ENCODE results near the gene HTT. TPM values are rescaled to one million over a fixed set of nuclear protein-coding genes. Genes with fewer than 3 reads are reported as not detected.
"Not testable (repeated sequence)": the region's sequence is repeated elsewhere in the genome, so short reads cannot be mapped to it uniquely, and the experiment has no call there.

The HTT gene
- total RNA-seq, 1 experiment from 2014 or later: 37.4 TPM

GRCh38 chr4:3094701-3095100 is 20.2 kb downstream of the HTT start:
- H3K9me2 ChIP-seq (ENCODE audit: insufficient read depth); H3K9me3 ChIP-seq (ENCODE audit: control insufficient read depth in 1 of 2, insufficient read depth in 1 of 2, low read depth in 1 of 2, low read length in 2 of 2); H2AFZ ChIP-seq (ENCODE audit: low read depth, low read length, poor library complexity, severe bottlenecking); H3K4me3 ChIP-seq (replicated peaks in 1 of 2; ENCODE audit: low read depth in 1 of 2, low read length in 2 of 2); CTCF ChIA-PET; H3K27me3 ChIP-seq (ENCODE audit: insufficient read depth, low read length); H3K36me3 ChIP-seq (ENCODE audit: control insufficient read depth in 1 of 2, insufficient read depth in 2 of 2, low read length in 2 of 2); H3K27ac ChIP-seq (ENCODE audit: low read depth, low read length); intact Hi-C loops (cut with micrococcal nuclease); H3K9ac ChIP-seq (ENCODE audit: low read length); H3K79me2 ChIP-seq (ENCODE audit: insufficient read depth, low read length); ATAC-seq; DNase-seq (ENCODE audit: low read depth, low spot score); H3K4me1 ChIP-seq (ENCODE audit: control insufficient read depth in 1 of 2, insufficient read depth in 2 of 2, low read length in 2 of 2); H4K20me1 ChIP-seq (ENCODE audit: insufficient read depth); RAD21 ChIA-PET (ENCODE audit: low non-redundant PET in 1 of 2, low total read pairs in 2 of 2, uncharacterized antibody in 2 of 2, unreplicated experiment in 2 of 2); BruUV-seq (replicated peaks); POLR2A ChIA-PET; H3K4me2 ChIP-seq (ENCODE audit: low read length): not testable (repeated sequence)

- intact Hi-C loops (cut with micrococcal nuclease): no loop called here
- ATAC-seq: no peak
- ChIA-PET CTCF (no interaction called here), RAD21 (ENCODE audit: low non-redundant PET in 1 of 2, low total read pairs in 2 of 2, uncharacterized antibody in 2 of 2, unreplicated experiment in 2 of 2) (no interaction called here), POLR2A (no interaction called here)
- Histone ChIP-seq H3K27ac (ENCODE audit: low read depth, low read length) (no peak overlapping the region), H3K4me1 (ENCODE audit: control insufficient read depth in 1 of 2, insufficient read depth in 2 of 2, low read length in 2 of 2) (no peaks in the 10 kb centered on the region), H3K9me2 (ENCODE audit: insufficient read depth) (no peaks in the 10 kb centered on the region), H2AFZ (ENCODE audit: low read depth, low read length, poor library complexity, severe bottlenecking) (no peak overlapping the region), H3K4me3 (replicated peaks in 1 of 2; ENCODE audit: low read depth in 1 of 2, low read length in 2 of 2) (no peak overlapping the region), H3K4me2 (ENCODE audit: low read length) (no peak overlapping the region), H4K20me1 (ENCODE audit: insufficient read depth) (no peaks in the 10 kb centered on the region), H3K36me3 (ENCODE audit: control insufficient read depth in 1 of 2, insufficient read depth in 2 of 2, low read length in 2 of 2) (peaks cover 3 to 10% of the 10 kb centered on the region in 2 experiments; a peak in 3 of 4 replicates), H3K9me3 (ENCODE audit: control insufficient read depth in 1 of 2, insufficient read depth in 1 of 2, low read depth in 1 of 2, low read length in 2 of 2) (no peaks in the 10 kb centered on the region), H3K79me2 (ENCODE audit: insufficient read depth, low read length) (no peaks in the 10 kb centered on the region; the same call in 1 of the 2 replicates), H3K9ac (ENCODE audit: low read length) (no peak overlapping the region), H3K27me3 (ENCODE audit: insufficient read depth, low read length) (no peaks in the 10 kb centered on the region)
- no peak for DNase-seq (ENCODE audit: low read depth, low spot score)
- BruUV-seq (replicated peaks): no TSS peak
- TF ChIP-seq EZH2phosphoT487 (IDR thresholded peaks at IDR 0.05; ENCODE audit: borderline replicate concordance): no peak
- TF ChIP-seq JUND (IDR thresholded peaks at IDR 0.05): no peak
- no peak for TF ChIP-seq ATF3 (IDR thresholded peaks at IDR 0.05)
- TF ChIP-seq ZFX (IDR thresholded peaks at IDR 0.05): no peak
- no peak for TF ChIP-seq SP1 (IDR thresholded peaks at IDR 0.05; ENCODE audit: low read depth)
- no peak for TF ChIP-seq FOSL1 (IDR thresholded peaks at IDR 0.05; ENCODE audit: low read depth)
- TF ChIP-seq ZNF274 (IDR thresholded peaks at IDR 0.05; ENCODE audit: low read depth, low read length): no peak
- no peak for TF ChIP-seq POLR2AphosphoS5 (IDR thresholded peaks at IDR 0.05; ENCODE audit: low read depth, low read length)
- no peak for TF ChIP-seq CBX3 (IDR thresholded peaks at IDR 0.05; ENCODE audit: low read depth)
- TF ChIP-seq MAX (IDR thresholded peaks at IDR 0.05): no peak
- TF ChIP-seq SRF (IDR thresholded peaks at IDR 0.05; ENCODE audit: low read depth): no peak
- TF ChIP-seq REST (IDR thresholded peaks at IDR 0.05; ENCODE audit: low read depth): no peak
- no peak for TF ChIP-seq YY1 (IDR thresholded peaks at IDR 0.05; ENCODE audit: extremely low read depth, insufficient replicate concordance, low read depth, low read length)
- no peak for TF ChIP-seq ZBTB33 (IDR thresholded peaks at IDR 0.05; ENCODE audit: extremely low read depth, insufficient replicate concordance, low read length)
- TF ChIP-seq ELF1 (IDR thresholded peaks at IDR 0.05; ENCODE audit: borderline replicate concordance, low read depth): no peak
- no peak for TF ChIP-seq SIN3A (IDR thresholded peaks at IDR 0.05; ENCODE audit: low read depth)
- TF ChIP-seq RAD21 (IDR thresholded peaks at IDR 0.05; ENCODE audit: low read depth): no peak
Observed at GRCh38 chr4:3096202-3096601, 21.7 kb downstream of the HTT start.
